HG03460 (cell line): ENCODE data around the gene IP6K2.

Source experiments
- ATAC-seq: cut with Tn5 transposase; IDR thresholded peaks from one replicate; pipeline ENCODE4 v1.9.1; 2021; ENCODE audit not compliant: unreplicated experiment

The IP6K2 gene

GRCh38 chr3:48672522-48672921 lies 44.5 kb downstream of the IP6K2 start:
- ATAC-seq, result no peak

- ATAC-seq, result no peak
Measured at GRCh38 chr3:48664929-48665328, 52.1 kb downstream of the IP6K2 start.

GRCh38 chr3:48664313-48664644 lies 52.7 kb downstream of the IP6K2 start:
- ATAC-seq, result no peak

GRCh38 chr3:48663489-48664312 lies 53.3 kb downstream of the IP6K2 start:
- ATAC-seq, result peak; percentile 88

GRCh38 chr3:48662753-48663488 lies 54.1 kb downstream of the IP6K2 start, which contains the start of gene CELSR3:
Gene CELSR3 (minus strand): TSS chr3:48662886. CDS start chr3:48662634, 252 bp downstream.
- ATAC-seq, result no peak

- ATAC-seq, result no peak
Measured at GRCh38 chr3:48662145-48662752, 54.8 kb downstream of the IP6K2 start.

- no peak for ATAC-seq
Measured at GRCh38 chr3:48661501-48662144, 55.4 kb downstream of the IP6K2 start.

GRCh38 chr3:48660800-48661400 lies 56.1 kb downstream of the IP6K2 start:
- no peak for ATAC-seq

GRCh38 chr3:48656841-48657281 lies 60.2 kb downstream of the IP6K2 start:
- ATAC-seq, result no peak

GRCh38 chr3:48656061-48656840 lies 60.8 kb downstream of the IP6K2 start:
- ATAC-seq, result peak; percentile 55

GRCh38 chr3:48655606-48656005 lies 61.4 kb downstream of the IP6K2 start:
- ATAC-seq, result no peak

- no peak for ATAC-seq
Measured at GRCh38 chr3:48655063-48655462, 62.0 kb downstream of the IP6K2 start.

- ATAC-seq, result no peak
Measured at GRCh38 chr3:48652923-48653715, 63.9 kb downstream of the IP6K2 start.

- ATAC-seq, result no peak
Measured at GRCh38 chr3:48651771-48652170, 65.2 kb downstream of the IP6K2 start.

- no peak for ATAC-seq
Measured at GRCh38 chr3:48650723-48651122, 66.3 kb downstream of the IP6K2 start.

- no peak for ATAC-seq
Measured at GRCh38 chr3:48648188-48648850, 68.7 kb downstream of the IP6K2 start.

- ATAC-seq, result no peak
Measured at GRCh38 chr3:48647714-48648113, 69.3 kb downstream of the IP6K2 start.

- ATAC-seq, result no peak
Measured at GRCh38 chr3:48644898-48645760, 71.9 kb downstream of the IP6K2 start.
